ENCODE measurements around the gene CYP2A7.
"Not testable (repeated sequence)": the region's sequence is repeated elsewhere in the genome, so short reads cannot be mapped to it uniquely, and the experiment has no call there.

Gene CYP2A7

DNA sequence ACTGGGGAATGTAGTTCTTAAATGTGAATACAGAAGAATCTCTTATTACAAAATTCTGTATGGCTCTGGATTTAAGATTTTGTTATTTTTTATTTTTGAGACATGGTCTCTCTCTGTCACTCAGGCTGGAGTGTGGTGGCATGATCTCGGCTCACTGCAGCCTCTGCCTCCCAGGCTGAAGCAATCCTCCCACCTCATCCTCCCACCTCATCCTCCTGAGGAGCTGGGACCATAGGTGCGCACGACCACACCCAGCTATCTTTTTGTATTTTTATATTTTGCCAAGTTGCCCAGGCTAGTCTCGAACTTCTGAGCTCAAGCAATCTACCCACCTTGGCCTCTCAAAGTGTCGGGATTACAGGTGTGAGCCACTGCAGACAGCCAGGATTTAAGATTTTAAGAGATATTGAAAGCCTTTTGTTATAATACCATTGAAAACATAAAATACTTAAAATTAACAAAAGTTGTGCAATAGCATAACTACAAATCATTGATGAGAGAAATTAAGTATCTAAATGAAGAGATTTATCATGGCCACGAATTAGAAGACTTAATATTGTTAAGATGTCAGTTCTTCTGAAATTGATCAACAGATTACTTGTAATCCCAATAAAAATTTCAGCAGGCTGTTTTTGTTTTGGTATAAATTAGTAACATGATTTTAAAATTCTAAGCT, 45.1 kb downstream of the CYP2A7 start:
- no peak overlapping the region for H3K27ac ChIP-seq
- TF ChIP-seq, protein P1, sequence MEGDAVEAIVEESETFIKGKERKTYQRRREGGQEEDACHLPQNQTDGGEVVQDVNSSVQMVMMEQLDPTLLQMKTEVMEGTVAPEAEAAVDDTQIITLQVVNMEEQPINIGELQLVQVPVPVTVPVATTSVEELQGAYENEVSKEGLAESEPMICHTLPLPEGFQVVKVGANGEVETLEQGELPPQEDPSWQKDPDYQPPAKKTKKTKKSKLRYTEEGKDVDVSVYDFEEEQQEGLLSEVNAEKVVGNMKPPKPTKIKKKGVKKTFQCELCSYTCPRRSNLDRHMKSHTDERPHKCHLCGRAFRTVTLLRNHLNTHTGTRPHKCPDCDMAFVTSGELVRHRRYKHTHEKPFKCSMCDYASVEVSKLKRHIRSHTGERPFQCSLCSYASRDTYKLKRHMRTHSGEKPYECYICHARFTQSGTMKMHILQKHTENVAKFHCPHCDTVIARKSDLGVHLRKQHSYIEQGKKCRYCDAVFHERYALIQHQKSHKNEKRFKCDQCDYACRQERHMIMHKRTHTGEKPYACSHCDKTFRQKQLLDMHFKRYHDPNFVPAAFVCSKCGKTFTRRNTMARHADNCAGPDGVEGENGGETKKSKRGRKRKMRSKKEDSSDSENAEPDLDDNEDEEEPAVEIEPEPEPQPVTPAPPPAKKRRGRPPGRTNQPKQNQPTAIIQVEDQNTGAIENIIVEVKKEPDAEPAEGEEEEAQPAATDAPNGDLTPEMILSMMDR (conservative IDR thresholded peaks at IDR 0.05): no peak
- no peak for TF ChIP-seq ZFX (IDR thresholded peaks at IDR 0.05)

DNA sequence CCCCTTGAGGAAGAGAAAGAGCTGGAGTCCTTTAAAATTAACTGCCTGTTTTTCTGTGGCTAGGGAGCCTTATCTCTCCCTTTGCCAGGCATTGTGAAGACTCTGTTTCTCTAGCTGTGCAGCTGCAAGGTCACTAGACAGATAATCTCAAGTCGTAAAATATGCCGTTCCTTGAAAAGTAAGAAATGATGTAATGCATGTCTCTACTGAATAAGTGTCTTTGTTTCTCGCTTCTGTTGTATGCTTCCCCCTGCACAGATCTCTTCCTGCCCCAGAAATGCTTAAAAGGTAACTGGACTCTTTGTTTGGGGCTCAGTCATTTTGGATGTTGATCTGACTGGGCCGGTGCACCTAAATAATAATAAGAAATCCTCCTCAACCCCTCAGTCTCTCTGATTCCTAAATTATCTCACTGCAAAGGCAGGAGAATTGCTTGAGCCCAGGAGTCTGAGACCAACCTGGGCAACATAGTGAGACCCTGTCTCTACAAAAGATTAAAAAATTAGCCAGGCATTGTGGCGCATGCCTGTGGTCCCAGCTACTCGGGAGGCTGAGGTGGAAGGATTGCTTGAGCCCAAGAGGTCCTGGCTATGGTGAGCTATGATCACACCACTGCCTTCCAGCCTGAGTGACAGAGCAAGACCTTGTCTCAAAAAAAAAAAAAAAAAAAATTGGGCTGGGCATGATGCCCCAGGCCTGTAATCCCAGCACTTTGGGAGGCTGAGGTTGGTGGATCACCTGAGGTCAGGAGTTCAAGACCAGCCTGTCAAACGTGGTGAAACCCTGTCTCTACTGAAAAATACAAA, 48.1 kb downstream of the CYP2A7 start:
- not testable (repeated sequence) for H3K27ac ChIP-seq

DNA sequence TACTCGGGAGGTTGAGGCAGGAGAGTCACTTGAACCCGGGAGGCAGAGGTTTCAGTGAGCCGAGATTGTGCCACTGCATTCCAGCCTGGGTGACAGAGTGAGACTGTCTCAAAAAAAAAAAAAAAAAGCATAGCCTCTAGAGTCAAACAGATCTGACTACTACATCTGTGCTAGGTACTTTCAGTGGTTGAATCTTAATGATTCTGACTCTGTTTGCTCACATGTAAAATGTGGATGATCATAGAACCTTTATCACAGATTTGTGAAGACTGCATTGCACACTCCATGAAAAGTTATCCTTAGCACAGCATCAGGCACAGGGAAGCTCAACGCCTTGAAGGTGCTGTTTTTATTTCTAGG, 49.6 kb downstream of the CYP2A7 start:
- H3K27ac ChIP-seq: peak overlapping the region; percentile 68

DNA sequence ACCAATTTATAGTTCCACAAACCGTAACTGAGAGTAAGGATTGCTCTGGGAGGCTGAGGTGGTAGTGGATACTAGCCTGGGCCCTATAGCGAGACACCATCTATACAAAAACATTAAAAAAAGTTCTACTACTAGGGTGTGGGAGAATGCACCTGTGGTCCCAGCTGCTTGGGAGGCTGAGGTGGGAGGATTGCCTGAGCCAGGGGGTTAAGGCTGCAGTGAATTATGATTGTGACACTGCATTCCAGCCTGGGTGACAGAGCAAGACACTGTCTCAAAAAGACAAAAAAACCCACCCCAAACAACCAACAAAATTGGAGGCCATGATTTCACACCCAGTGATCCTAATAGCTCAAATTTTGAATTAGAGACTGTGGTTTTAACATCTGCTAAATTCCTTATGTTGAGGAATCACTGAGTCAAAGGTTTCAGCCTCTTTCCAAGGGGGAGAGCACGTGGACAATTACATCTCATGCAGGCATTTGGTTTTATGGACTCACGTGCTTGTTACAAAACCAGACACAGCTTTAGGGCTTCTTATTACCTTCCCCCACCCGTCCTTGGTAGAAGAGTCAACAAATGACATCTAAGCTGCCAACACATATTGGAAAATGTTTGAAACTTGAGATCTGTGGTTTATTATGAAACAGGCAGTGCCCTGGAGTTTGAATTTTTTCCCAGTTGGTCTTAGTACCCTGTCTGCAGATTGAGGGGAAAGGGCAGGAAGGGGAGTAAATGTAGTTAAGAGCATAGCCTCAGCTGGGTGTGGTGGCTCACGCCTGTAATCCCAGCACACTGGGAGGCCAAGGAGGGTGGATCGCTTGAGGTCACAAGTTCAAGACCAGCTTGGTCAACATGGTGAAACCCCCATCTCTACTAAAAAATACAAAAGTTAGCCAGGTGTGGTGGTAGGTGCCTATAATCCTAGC, 50.3 kb downstream of the CYP2A7 start:
- peak overlapping the region; percentile 68 for H3K27ac ChIP-seq
- TF ChIP-seq, protein P1 (conservative IDR thresholded peaks at IDR 0.05): no peak
- TF ChIP-seq ZFX (IDR thresholded peaks at IDR 0.05): no peak

DNA sequence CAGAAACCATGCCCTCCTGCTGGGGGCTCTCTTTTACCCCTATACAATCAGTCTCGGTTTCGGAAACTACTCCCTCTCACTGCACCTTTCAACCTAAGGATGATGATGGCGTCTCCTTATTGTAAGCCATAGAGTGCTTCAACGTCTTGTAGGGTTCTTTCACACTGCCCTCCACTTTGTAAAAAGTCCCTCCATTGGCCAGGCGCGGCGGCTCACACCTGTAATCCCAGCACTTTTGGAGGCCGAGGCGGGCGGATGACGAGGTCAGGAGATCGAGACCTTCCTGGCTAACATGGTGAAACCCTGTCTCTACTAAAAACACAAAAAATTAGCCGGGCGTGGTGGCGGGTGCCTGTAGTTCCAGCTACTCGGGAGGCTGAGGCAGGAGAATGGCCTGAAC, 51.3 kb downstream of the CYP2A7 start:
- H3K27ac ChIP-seq: peak overlapping the region; percentile 68

DNA sequence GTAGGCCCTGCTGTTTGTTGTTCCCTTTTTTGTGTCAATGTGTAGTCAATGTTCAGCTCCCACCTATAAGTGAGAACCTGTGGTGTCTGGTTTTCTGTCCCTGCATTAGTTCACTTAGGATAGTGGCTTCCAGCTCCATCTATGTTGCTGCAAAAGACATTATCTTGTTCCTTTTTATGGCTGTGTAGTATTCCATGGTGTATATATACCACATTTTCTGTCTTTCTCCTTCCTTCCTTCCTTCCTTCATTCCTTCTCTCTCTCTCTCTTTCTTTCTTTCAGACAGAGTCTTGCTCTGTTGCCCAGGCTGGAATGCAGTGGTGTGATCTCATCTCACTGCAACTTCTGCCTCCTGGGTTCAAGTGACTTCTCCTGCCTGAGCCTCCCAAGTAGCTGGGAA, 52.8 kb downstream of the CYP2A7 start:
- TF ChIP-seq ZFX (IDR thresholded peaks at IDR 0.05): no peak
- TF ChIP-seq, protein P1 (conservative IDR thresholded peaks at IDR 0.05): no peak

DNA sequence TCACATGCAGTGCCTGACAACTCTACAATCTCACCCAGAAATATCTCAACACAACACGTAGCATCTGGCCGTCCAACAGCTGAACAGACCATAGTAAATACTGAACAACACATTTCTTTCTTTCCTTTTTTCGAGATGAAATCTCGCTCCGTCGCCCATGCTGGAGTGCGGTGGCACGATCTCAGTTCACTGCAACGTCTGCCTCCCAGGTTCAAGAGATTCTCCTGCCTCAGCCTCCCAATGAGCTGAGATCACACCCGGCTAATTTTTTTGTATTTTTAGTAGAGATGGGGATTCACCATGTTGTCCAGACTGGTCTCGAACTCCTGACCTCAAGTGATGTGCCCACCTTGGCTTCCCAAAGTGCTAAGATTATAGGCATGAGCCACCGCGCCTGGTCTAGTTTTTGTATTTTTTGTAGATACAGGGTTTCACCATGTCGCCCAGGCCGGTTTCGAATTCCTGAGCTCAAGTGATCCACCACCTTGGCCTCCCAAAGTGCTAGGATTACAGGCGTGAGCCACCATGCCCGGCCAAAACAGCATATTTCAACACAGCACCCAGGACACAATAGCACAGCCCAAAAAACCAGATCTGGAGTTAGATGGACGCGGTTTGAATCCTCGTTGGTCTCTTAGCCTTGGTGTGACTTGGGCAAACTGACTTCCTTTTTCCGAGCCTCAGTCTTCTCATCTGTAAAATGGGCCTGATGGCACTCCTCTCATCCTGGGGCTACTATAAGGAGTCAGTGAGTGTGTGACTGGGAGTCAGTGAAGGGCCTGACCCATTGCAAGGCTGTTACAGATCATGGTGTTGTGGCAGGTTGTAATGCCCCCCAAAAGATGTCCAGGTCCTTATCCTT, 54.4 kb downstream of the CYP2A7 start:
- H3K27ac ChIP-seq: no peak overlapping the region
- TF ChIP-seq ZFX (IDR thresholded peaks at IDR 0.05): no peak
- TF ChIP-seq, protein P1 (conservative IDR thresholded peaks at IDR 0.05): no peak

More for the DNA sequence above, 52.8 kb downstream of the CYP2A7 start:
- H3K27ac ChIP-seq: no peak overlapping the region

DNA sequence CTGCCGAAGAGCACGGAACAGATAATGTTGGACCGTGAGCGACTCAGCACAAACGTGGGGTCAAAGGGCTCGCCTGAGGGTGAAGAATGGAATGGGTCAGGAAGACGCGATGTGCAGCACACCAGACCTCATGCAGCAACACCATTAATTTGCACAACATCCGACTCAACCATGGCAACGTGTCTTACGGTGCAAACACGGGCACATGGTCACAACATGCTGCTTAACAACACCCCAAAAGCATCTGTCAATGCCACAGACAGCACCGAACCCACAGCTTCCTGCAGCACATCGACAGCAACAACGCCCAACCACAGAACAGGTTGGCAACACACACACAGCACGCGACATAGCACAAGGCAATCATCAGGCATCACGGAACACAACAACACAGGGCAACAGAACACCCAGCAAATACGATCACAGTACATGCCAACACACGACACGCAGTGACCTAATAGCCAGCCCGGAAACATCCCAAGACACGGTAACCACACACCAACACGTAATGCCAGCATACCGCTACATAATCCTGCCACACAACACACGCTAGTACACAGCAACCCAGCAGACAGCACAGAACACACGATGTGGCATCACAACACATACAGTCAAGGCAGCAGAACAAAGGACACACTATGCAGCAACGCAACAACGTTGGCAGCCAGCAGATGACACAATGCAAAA, 55.2 kb downstream of the CYP2A7 start:
- H3K27ac ChIP-seq: not testable (repeated sequence)

DNA sequence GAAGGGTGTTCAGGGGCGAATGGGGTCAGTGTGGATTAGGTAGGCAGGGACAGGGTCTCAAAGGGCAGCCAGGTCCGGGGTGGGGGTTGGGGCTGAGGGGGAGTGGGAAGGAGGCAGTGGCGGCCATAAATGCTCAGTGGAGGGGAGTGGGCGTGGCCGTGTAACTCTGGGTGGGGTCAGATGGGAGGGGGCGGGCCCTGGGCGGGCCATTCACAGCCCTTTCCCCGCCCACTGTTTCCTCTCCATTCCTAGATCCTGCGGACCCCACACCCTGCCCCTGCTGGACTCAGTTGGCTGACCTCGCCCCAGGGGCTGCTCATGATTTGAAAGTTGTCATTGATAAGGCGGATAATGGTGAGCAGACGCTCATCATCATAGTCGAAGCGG, 55.7 kb downstream of the CYP2A7 start:
- H3K27ac ChIP-seq: not testable (repeated sequence)

DNA sequence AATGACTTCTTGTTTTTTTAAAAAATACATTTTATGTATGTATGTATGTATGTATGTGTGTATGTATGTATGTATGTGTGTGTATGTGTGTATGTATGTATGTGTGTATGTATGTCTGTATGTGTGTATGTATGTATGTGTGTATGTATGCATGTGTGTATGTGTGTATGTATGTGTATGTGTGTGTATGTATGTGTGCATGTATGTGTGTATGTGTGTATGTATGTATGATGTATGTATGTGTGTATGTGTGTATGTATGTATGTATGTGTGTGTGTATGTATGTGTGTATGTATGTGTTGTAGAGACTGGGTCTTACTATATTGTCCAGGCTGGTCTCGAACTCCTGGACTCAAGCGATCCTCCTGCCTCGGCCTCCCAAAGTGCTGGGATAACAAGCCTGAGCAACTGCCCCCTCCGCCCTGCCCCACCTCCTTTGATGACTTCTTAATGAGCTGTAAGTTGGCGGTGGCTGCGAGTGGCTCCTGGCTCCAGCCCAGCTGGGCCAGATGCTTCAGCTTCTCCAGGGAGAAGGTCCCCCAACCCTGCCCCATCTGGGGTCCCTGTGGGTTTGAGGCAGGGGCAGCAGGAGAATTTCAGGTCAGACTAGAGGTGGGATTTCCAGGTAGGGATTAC, 56.5 kb downstream of the CYP2A7 start:
- not testable (repeated sequence) for H3K27ac ChIP-seq
